ENCODE data around the gene SCN5A. TPM values are rescaled to one million over a fixed set of nuclear protein-coding genes. Genes with fewer than 3 reads are reported as not detected.
"Not testable (repeated sequence)": the region's sequence is repeated elsewhere in the genome, so short reads cannot be mapped to it uniquely, and the experiment has no call there.

Gene SCN5A
- polyA plus RNA-seq, 1 experiment, result 0.63 TPM

GRCh38 chr3:38575279-38575843 is 74.1 kb downstream of the SCN5A start:
- Histone ChIP-seq H3K9me3 (ENCODE audit: control insufficient read depth, insufficient read depth, low read length) (no peaks in the 10 kb centered on the region; the same call in 1 of the 2 replicates), H3K27me3 (ENCODE audit: control insufficient read depth, insufficient read depth, low read length) (peaks cover 4% of the 10 kb centered on the region), H3K4me3 (ENCODE audit: low read depth, low read length) (no peak overlapping the region), H3K27ac (ENCODE audit: low read depth, low read length) (no peak overlapping the region)
- ChIA-PET CTCF (no interaction called here), POLR2A (no interaction called here)
- TF ChIP-seq, protein P1, sequence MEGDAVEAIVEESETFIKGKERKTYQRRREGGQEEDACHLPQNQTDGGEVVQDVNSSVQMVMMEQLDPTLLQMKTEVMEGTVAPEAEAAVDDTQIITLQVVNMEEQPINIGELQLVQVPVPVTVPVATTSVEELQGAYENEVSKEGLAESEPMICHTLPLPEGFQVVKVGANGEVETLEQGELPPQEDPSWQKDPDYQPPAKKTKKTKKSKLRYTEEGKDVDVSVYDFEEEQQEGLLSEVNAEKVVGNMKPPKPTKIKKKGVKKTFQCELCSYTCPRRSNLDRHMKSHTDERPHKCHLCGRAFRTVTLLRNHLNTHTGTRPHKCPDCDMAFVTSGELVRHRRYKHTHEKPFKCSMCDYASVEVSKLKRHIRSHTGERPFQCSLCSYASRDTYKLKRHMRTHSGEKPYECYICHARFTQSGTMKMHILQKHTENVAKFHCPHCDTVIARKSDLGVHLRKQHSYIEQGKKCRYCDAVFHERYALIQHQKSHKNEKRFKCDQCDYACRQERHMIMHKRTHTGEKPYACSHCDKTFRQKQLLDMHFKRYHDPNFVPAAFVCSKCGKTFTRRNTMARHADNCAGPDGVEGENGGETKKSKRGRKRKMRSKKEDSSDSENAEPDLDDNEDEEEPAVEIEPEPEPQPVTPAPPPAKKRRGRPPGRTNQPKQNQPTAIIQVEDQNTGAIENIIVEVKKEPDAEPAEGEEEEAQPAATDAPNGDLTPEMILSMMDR (IDR thresholded peaks at IDR 0.05; ENCODE audit: low read depth, low read length), result no peak
- no peak for DNase-seq (ENCODE audit: low read depth, low spot score)

- ChIA-PET POLR2A (no interaction called here), CTCF (no interaction called here)
- Histone ChIP-seq H3K27ac (ENCODE audit: low read depth, low read length) (no peak overlapping the region), H3K4me3 (ENCODE audit: low read depth, low read length) (no peak overlapping the region), H3K27me3 (ENCODE audit: control insufficient read depth, insufficient read depth, low read length) (peaks cover 4% of the 10 kb centered on the region), H3K9me3 (ENCODE audit: control insufficient read depth, insufficient read depth, low read length) (no peaks in the 10 kb centered on the region; the same call in 1 of the 2 replicates)
- TF ChIP-seq, protein P1 (IDR thresholded peaks at IDR 0.05; ENCODE audit: low read depth, low read length), result no peak
- no peak for DNase-seq (ENCODE audit: low read depth, low spot score)
Observed at GRCh38 chr3:38574411-38575278, 74.8 kb downstream of the SCN5A start.

- TF ChIP-seq, protein P1 (IDR thresholded peaks at IDR 0.05; ENCODE audit: low read depth, low read length), result no peak
- no peak overlapping the region for H3K27ac ChIP-seq (ENCODE audit: low read depth, low read length)
- no peak overlapping the region for H3K4me3 ChIP-seq (ENCODE audit: low read depth, low read length)
- POLR2A ChIA-PET, result no interaction called here
- H3K9me3 ChIP-seq (ENCODE audit: control insufficient read depth, insufficient read depth, low read length), result no peaks in the 10 kb centered on the region; the same call in 1 of the 2 replicates
- CTCF ChIA-PET, result no interaction called here
- no peak for DNase-seq (ENCODE audit: low read depth, low spot score)
- H3K27me3 ChIP-seq (ENCODE audit: control insufficient read depth, insufficient read depth, low read length), result peaks cover 4% of the 10 kb centered on the region
Observed at GRCh38 chr3:38573556-38573955, 75.9 kb downstream of the SCN5A start.

DNA sequence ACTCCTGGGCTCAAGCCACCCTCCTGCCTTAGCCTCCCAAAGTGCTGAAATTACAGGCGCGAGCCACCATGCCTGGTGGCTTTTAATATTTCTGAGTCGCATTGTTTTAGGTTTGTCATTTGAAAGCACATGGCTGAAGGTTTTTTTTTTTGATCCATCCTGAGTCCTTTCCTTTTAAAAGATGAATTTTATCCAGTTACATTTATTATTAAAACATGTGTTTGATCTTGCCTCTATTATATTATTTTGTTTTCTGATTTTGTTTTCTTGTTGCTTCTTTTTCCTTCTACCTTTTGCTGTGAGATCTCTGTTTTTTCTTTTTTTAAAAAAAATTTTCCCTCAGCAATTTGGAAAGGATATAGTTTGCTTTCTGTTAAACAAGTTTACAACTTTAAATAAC is 76.4 kb downstream of the SCN5A start:
- peaks cover under 1% of the 10 kb centered on the region for H3K27me3 ChIP-seq (ENCODE audit: control insufficient read depth, insufficient read depth, low read length)
- H3K4me3 ChIP-seq (ENCODE audit: low read depth, low read length), result no peak overlapping the region
- DNase-seq (ENCODE audit: low read depth, low spot score), result no peak
- POLR2A ChIA-PET, result no interaction called here
- TF ChIP-seq, protein P1 (IDR thresholded peaks at IDR 0.05; ENCODE audit: low read depth, low read length), result no peak
- H3K9me3 ChIP-seq (ENCODE audit: control insufficient read depth, insufficient read depth, low read length), result no peaks in the 10 kb centered on the region; the same call in 1 of the 2 replicates
- H3K27ac ChIP-seq (ENCODE audit: low read depth, low read length), result no peak overlapping the region
- CTCF ChIA-PET, result no interaction called here

- Histone ChIP-seq H3K27me3 (ENCODE audit: control insufficient read depth, insufficient read depth, low read length) (no peaks in the 10 kb centered on the region), H3K27ac (ENCODE audit: low read depth, low read length) (no peak overlapping the region), H3K9me3 (ENCODE audit: control insufficient read depth, insufficient read depth, low read length) (no peaks in the 10 kb centered on the region), H3K4me3 (ENCODE audit: low read depth, low read length) (no peak overlapping the region)
- TF ChIP-seq, protein P1 (IDR thresholded peaks at IDR 0.05; ENCODE audit: low read depth, low read length), result no peak
- ChIA-PET POLR2A (no interaction called here), CTCF (no interaction called here)
- DNase-seq (ENCODE audit: low read depth, low spot score), result no peak
Observed at GRCh38 chr3:38567498-38567897, 82.0 kb downstream of the SCN5A start.

DNA sequence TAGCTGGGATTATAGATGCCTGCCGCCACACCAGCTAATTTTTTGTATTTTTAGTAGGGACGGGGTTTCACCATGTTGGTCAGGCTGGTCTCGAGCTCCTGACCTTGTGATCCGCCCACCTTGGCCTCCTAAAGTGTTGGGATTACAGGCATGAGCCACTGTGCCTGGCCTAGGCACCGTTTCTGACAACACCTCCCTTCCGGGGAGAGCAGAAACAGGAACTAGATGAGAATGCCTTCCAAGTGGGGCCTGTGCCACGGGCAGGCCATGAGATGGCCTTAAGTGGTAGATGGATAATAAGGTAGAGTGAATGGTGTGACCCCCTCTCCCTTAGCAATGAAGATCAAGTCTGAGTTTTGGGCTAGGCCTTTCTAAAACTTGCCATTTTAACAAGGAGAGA is 82.7 kb downstream of the SCN5A start:
- CTCF ChIA-PET; H3K4me3 ChIP-seq (ENCODE audit: low read depth, low read length); DNase-seq (ENCODE audit: low read depth, low spot score); POLR2A ChIA-PET; H3K27me3 ChIP-seq (ENCODE audit: control insufficient read depth, insufficient read depth, low read length); H3K9me3 ChIP-seq (ENCODE audit: control insufficient read depth, insufficient read depth, low read length); H3K27ac ChIP-seq (ENCODE audit: low read depth, low read length): not testable (repeated sequence)

Measured in AG04450 (cell line).